ENCODE results near the gene ARHGAP24. TPM values are rescaled to one million over a fixed set of nuclear protein-coding genes. Genes with fewer than 3 reads are reported as not detected.

The ARHGAP24 gene
- total RNA-seq, 4 donors from 2014 or later: 12.1 to 60.8 (median 18.9) TPM

DNA sequence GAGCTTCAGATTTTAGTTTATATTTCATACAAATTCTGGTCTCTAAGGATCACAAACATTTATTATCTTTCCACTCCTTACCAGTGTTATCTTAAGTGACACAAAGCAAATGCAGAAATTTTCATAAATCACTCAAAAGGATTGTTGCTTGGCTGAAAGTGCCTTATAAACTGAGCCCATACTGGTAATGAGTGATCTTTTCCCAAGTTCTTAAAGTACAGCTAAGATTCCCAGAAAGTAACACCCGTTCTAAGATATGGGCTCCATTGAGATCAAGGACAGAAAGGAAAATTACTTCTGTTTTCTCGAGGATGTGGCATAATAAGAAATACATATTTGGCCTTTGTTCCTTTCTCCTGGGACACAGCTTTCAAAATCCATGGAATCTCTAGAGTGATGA, 313.7 kb downstream of the ARHGAP24 start:
- no peak for DNase-seq
- intact Hi-C loops (cut with DNase I; ENCODE audit: low total_unique reads): no loop called here
- Histone ChIP-seq H3K27me3 (no peaks in the 10 kb centered on the region), H3K9me3 (no peaks in the 10 kb centered on the region), H3K36me3 (no peaks in the 10 kb centered on the region), H3K4me3 (no peak overlapping the region), H3K27ac (peak overlapping the region in 1 of 2 donors; percentile 19), H3K4me1 (peaks cover 0 to 3% of the 10 kb centered on the region in 2 donors)
- TF ChIP-seq POLR2A (IDR thresholded peaks at IDR 0.05): no peak

GRCh38 chr4:85789241-85789640, 314.3 kb downstream of the ARHGAP24 start:
- H3K9me3 ChIP-seq: no peaks in the 10 kb centered on the region
- no peak for DNase-seq
- intact Hi-C loops (cut with DNase I; ENCODE audit: low total_unique reads): no loop called here
- H3K27ac ChIP-seq: no peak overlapping the region
- H3K36me3 ChIP-seq: no peaks in the 10 kb centered on the region
- no peaks in the 10 kb centered on the region for H3K27me3 ChIP-seq
- H3K4me3 ChIP-seq: no peak overlapping the region
- TF ChIP-seq POLR2A (IDR thresholded peaks at IDR 0.05): no peak
- TF ChIP-seq, protein P1, sequence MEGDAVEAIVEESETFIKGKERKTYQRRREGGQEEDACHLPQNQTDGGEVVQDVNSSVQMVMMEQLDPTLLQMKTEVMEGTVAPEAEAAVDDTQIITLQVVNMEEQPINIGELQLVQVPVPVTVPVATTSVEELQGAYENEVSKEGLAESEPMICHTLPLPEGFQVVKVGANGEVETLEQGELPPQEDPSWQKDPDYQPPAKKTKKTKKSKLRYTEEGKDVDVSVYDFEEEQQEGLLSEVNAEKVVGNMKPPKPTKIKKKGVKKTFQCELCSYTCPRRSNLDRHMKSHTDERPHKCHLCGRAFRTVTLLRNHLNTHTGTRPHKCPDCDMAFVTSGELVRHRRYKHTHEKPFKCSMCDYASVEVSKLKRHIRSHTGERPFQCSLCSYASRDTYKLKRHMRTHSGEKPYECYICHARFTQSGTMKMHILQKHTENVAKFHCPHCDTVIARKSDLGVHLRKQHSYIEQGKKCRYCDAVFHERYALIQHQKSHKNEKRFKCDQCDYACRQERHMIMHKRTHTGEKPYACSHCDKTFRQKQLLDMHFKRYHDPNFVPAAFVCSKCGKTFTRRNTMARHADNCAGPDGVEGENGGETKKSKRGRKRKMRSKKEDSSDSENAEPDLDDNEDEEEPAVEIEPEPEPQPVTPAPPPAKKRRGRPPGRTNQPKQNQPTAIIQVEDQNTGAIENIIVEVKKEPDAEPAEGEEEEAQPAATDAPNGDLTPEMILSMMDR (IDR thresholded peaks at IDR 0.05): no peak
- H3K4me1 ChIP-seq: peaks cover 0 to 3% of the 10 kb centered on the region in 2 donors

DNA sequence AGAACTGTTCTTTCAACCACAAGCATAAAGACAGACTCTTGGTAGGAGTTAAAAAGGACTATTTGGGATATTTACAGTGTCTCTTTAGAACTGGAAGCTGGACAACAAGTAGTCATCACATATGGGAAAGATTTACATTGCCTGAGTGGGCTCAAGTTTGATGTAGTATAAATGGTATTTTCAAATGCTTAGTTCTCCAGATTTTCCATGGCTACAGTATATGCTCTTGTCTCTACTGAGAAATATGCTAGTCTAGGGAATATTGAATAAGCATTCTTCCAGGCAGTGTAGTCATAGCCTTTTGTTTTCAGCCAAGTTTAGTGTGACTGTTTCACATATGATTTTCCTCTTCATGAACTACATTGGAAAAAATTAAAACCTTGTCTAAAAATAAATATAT, 315.6 kb downstream of the ARHGAP24 start:
- no peaks in the 10 kb centered on the region for H3K9me3 ChIP-seq
- TF ChIP-seq, protein P1 (IDR thresholded peaks at IDR 0.05): no peak
- no peak for TF ChIP-seq POLR2A (IDR thresholded peaks at IDR 0.05)
- DNase-seq: no peak
- no peaks in the 10 kb centered on the region for H3K36me3 ChIP-seq
- H3K27me3 ChIP-seq: no peaks in the 10 kb centered on the region
- intact Hi-C loops (cut with DNase I; ENCODE audit: low total_unique reads): no loop called here
- H3K4me3 ChIP-seq: no peak overlapping the region
- peaks cover 0 to 3% of the 10 kb centered on the region in 2 donors for H3K4me1 ChIP-seq
- peak overlapping the region in 1 of 2 donors; percentile 7 for H3K27ac ChIP-seq

DNA sequence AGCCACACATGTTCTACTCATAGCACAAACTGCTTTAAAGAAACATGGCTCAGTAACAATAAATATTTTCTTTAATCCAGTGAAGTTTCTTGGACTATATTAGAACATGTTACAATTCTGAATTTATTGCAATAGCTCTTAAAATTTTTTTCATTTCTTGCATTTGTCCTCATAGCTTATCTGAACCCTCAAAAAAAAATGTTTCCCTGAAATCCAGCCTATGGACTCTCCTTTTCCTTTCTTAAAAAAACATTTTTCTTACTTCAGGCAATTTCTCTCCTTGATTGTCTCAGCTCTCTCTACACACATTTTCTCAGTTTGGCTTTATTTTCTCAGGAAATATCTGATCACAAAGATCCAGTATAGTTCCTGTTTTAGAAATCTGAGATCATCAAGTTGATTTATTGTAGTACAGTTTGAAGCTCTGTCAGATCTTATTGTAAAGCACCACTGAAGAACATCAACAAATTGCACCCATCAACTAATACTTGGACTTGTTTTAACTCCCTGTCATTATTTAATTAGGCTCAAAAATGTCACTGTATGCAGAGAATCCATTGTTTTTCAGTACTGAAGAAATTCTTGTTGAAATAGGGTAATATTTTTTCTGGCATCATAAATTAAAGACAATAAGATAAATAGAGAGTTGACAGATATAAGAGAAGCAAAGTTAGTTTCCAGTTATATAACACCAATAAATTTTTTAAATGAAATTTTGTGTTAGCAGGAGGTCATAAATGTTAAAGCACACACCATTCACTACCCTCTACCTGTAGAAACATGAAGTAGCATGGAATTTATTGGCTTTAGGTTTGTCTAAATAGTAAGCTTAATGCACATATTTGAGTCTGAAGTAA, 317.7 kb downstream of the ARHGAP24 start:
- Histone ChIP-seq H3K27ac (peak overlapping the region; percentile 7 to 72), H3K4me3 (no peak overlapping the region), H3K4me1 (peaks cover 0 to 3% of the 10 kb centered on the region in 2 donors), H3K27me3 (no peaks in the 10 kb centered on the region), H3K9me3 (no peaks in the 10 kb centered on the region), H3K36me3 (no peaks in the 10 kb centered on the region)
- intact Hi-C loops (cut with DNase I; ENCODE audit: low total_unique reads): no loop called here
- no peak for DNase-seq
- TF ChIP-seq, protein P1 (IDR thresholded peaks at IDR 0.05): no peak
- TF ChIP-seq POLR2A (IDR thresholded peaks at IDR 0.05): no peak

DNA sequence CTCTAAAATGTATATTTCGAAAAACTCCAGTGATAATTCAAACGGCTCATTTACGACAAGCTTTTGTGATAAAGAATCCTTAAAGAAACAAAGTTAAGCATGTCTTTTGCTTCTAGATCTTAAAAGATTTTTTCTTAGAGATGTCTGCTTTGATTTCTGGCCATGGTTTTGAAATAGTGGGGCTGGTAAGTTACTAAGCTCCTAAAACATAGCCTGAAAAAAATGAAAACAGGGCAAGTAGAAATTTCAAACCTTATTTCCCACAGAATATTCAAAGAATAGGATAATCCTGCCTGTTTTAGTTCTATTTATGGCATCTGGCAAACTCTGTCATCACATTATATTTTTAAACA, 318.3 kb downstream of the ARHGAP24 start:
- Histone ChIP-seq H3K4me3 (no peak overlapping the region), H3K27ac (peak overlapping the region; percentile 7 to 72), H3K9me3 (no peaks in the 10 kb centered on the region), H3K4me1 (peaks cover 0 to 3% of the 10 kb centered on the region in 2 donors), H3K27me3 (no peaks in the 10 kb centered on the region), H3K36me3 (no peaks in the 10 kb centered on the region)
- intact Hi-C loops (cut with DNase I; ENCODE audit: low total_unique reads): no loop called here
- TF ChIP-seq POLR2A (IDR thresholded peaks at IDR 0.05): no peak
- DNase-seq: no peak

DNA sequence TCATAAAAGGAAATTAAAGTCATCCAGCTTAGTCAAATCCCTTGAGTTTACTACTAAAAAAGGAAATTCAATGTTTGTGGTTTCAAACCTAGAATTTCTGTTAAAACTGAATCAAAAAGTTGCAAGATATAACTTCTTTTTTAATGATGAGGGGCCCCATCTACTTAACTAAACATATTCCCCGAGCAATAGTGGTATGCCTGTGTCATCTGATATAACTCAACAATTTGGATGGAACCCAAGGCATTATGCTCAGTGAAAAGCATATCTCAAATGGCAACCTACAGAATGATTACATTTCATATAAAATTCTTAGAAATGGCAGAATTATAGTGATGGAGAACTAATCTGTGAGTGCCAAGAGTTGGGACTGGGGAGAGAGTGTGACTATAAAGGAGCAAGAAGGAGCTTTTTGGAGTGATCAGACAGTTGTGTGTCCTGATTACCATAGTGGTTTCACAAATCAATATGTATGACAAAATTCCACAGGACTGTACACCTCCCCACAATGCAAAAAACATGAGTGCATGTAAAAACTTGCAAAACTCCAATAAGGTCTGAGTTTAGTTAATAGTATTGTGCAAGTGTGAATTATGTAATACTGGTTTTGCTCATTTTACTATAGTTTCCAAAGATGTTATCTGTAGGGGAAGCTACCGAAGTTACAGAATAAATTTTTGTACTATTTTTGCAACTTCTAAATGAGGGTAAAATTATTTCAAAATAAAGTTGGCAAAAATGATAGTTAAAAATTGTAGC, 323.2 kb downstream of the ARHGAP24 start:
- H3K27me3 ChIP-seq: no peaks in the 10 kb centered on the region
- H3K9me3 ChIP-seq: no peaks in the 10 kb centered on the region
- H3K36me3 ChIP-seq: no peaks in the 10 kb centered on the region
- no peak overlapping the region for H3K27ac ChIP-seq
- TF ChIP-seq, protein P1 (IDR thresholded peaks at IDR 0.05): no peak
- TF ChIP-seq POLR2A (IDR thresholded peaks at IDR 0.05): no peak
- no peak for DNase-seq
- no peak overlapping the region for H3K4me3 ChIP-seq
- H3K4me1 ChIP-seq: no peaks in the 10 kb centered on the region
- intact Hi-C loops (cut with DNase I; ENCODE audit: low total_unique reads): no loop called here
